ENCODE measurements around the gene TTC16.

DNA sequence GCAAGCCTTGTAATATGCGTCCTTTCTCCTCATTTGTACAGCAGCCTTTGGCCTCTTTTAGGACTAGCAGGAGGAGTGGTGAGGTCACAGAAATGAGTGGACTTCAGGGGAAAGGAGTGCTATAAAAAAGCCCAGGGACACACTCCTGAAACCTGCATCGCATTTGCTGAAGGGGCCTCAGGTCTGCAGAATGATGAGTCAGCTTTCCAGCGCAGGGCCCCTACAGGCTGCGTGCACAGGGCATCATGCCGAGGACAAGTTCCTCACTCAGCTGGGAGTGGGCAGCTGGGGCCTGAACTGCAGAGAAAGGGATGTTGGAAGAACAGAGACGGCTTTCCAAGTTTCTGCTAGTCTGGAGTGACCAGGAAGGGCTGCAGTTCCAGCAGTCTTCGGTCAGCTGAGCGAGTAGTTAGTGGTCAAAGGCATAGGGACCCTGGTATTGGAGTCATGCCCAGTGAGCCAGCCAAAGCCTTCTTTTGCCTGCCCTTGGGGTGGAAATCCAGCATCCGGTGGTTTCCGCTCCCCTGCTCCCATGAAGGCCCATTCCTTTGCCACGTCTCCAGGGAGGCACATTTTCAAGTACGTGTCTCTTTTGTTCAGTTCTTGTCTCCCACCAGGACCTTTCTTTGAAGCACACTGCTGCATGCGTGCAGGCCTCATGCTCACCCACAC, 26.4 kb upstream of the TTC16 start:
- TF ChIP-seq, protein P1, sequence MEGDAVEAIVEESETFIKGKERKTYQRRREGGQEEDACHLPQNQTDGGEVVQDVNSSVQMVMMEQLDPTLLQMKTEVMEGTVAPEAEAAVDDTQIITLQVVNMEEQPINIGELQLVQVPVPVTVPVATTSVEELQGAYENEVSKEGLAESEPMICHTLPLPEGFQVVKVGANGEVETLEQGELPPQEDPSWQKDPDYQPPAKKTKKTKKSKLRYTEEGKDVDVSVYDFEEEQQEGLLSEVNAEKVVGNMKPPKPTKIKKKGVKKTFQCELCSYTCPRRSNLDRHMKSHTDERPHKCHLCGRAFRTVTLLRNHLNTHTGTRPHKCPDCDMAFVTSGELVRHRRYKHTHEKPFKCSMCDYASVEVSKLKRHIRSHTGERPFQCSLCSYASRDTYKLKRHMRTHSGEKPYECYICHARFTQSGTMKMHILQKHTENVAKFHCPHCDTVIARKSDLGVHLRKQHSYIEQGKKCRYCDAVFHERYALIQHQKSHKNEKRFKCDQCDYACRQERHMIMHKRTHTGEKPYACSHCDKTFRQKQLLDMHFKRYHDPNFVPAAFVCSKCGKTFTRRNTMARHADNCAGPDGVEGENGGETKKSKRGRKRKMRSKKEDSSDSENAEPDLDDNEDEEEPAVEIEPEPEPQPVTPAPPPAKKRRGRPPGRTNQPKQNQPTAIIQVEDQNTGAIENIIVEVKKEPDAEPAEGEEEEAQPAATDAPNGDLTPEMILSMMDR (conservative IDR thresholded peaks at IDR 0.05) = no peak
- TF ChIP-seq EZH2 (IDR thresholded peaks at IDR 0.05; ENCODE audit: low read depth) = no peak
